ENCODE data around the gene OXSR1. TPM values are rescaled to one million over a fixed set of nuclear protein-coding genes. Genes with fewer than 3 reads are reported as not detected.
A peak's percentile ranks its signal among the peaks of the same experiment; 100 is the strongest.

Gene OXSR1
- total RNA-seq, 4 donors from 2014 or later, result 17.3 to 49.7 (median 28.7) TPM

DNA sequence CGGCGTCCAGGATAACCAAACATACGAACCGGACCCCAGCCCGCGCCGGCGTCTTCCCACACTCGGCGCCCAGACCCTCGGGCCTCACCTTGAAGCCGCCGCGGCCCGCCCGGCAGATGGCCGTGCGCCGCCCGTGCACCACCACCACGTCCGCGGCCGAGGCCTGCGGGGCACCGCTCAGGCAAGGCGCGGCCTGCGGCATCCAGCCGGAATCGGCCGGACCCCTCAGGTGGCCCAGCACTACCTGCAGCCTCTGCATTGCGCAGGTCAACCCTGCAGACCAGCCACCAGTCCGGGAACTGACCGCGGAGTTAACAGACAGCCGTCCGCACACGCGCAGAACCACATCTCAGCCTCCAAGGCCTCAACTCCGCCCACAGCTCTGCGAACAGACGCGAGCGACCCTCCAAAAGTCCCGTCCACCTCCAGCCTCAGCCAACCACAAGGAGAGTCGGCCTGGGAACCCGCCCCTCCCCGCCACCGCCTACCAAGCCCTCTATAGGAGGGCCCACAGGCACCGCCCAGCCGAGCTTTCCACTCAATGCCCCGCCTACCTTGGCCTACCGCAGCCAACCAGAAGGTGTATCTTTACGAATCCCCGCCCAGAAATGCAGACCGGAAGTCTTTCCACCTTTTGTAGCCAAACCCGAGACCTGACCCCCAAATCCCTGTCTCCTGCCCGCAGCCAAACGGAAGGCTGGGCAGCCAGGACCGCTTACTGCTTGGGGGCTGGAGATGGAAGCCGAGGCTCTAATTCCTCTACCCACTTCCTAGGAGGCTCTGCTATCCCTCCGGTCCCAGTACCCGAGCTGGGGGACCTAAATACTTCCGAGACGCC is 28.3 kb upstream of the OXSR1 start, which contains the start of gene ACAA1:
Gene ACAA1 (minus strand): TSS at position 351 of the 838 bp plus-strand sequence. CDS start 92 bp downstream, at position 259.
- Histone ChIP-seq H3K4me3 (peak within 1 kb of the TSS; percentile 77 to 96 (median 89)), H3K36me3 (peaks cover 0 to 37% (median 0%) of the 10 kb centered on the region in 3 donors), H3K4me1 (peaks cover 0 to 67% (median 13%) of the 10 kb centered on the region in 4 donors), H3K9me3 (no peaks in the 10 kb centered on the region), H3K27ac (peak within 1 kb of the TSS; percentile 86 to 94 (median 88)), H3K27me3 (no peaks in the 10 kb centered on the region)
- TF ChIP-seq POLR2A (IDR thresholded peaks at IDR 0.05), result peak; percentile 85 to 92
- TF ChIP-seq, protein P1, sequence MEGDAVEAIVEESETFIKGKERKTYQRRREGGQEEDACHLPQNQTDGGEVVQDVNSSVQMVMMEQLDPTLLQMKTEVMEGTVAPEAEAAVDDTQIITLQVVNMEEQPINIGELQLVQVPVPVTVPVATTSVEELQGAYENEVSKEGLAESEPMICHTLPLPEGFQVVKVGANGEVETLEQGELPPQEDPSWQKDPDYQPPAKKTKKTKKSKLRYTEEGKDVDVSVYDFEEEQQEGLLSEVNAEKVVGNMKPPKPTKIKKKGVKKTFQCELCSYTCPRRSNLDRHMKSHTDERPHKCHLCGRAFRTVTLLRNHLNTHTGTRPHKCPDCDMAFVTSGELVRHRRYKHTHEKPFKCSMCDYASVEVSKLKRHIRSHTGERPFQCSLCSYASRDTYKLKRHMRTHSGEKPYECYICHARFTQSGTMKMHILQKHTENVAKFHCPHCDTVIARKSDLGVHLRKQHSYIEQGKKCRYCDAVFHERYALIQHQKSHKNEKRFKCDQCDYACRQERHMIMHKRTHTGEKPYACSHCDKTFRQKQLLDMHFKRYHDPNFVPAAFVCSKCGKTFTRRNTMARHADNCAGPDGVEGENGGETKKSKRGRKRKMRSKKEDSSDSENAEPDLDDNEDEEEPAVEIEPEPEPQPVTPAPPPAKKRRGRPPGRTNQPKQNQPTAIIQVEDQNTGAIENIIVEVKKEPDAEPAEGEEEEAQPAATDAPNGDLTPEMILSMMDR (IDR thresholded peaks at IDR 0.05), result peak in 3 of 6 experiments; percentile 4 to 17 (median 14)
- peak; percentile 99 to 100 (median 100) for DNase-seq

DNA sequence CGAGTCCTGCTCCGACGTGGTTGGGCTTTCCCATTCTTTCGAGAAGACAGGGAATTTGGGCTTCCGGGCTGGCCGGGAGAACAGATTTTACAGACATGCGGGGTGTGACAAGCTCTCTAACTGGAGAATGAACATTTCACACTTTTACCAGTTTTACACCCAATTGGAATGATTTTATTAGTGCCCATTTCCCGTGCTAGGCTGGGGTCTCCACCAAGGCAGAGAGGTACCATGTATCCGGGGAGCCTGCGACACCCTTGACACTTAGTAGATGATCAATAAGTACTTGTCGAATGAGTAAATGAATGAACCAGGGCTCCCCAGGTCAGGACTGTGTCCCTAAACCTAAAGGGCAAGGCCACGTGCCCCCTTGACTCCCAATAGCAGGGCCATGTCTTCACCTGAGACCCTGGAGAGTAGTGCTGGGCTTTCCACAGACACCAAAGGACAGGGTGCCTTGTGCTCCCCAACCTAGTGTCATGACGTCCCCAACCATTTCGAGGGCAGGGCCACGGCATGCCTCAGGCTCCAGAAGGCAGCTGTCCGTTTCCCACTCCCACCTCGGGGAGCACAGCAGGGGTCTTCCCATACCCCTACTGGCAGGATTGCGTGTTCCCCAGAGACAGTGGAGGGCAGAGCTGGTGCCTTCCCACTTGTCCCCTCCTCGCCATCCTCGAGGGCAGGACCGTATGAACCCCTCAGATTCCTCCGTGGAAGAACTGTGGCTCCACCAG is 27.6 kb upstream of the OXSR1 start:
- H3K4me3 ChIP-seq, result peak overlapping the region; percentile 77 to 96 (median 89)
- TF ChIP-seq, protein P1 (IDR thresholded peaks at IDR 0.05), result peak in 3 of 6 experiments; percentile 11 to 22 (median 16)
- TF ChIP-seq POLR2A (IDR thresholded peaks at IDR 0.05), result no peak
- H3K27me3 ChIP-seq, result no peaks in the 10 kb centered on the region
- peak overlapping the region; percentile 86 to 94 (median 88) for H3K27ac ChIP-seq
- H3K4me1 ChIP-seq, result peaks cover 0 to 59% (median 13%) of the 10 kb centered on the region in 4 donors
- no peaks in the 10 kb centered on the region for H3K9me3 ChIP-seq
- peaks cover 0 to 31% (median 0%) of the 10 kb centered on the region in 3 donors for H3K36me3 ChIP-seq
- peak in 2 of 3 donors; percentile 49 to 60 for DNase-seq

DNA sequence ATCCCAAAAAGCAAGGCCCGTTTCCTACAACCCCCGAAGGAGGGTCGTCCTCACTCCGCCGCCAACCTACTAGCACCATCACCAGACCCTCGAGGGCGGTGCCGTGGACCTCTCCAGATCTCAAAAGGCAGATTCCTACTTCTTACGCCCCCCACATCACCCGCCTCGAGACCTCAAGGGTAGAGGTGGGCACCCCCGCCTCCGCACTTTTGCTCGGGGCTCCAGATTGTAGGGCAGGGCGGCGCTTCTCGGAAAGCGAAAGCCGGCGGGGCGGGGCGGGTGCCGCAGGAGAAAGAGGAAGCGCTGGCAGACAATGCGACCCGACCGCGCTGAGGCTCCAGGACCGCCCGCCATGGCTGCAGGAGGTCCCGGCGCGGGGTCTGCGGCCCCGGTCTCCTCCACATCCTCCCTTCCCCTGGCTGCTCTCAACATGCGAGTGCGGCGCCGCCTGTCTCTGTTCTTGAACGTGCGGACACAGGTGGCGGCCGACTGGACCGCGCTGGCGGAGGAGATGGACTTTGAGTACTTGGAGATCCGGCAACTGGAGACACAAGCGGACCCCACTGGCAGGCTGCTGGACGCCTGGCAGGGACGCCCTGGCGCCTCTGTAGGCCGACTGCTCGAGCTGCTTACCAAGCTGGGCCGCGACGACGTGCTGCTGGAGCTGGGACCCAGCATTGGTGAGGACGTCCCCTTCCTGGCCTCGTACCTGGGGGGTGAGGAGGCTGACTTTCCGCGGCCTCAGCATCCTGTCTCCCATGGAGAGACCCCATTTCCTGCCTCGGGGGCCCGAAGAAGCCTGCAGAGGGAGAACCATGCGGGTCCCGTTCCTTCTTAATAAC is 26.8 kb upstream of the OXSR1 start, which contains the start of gene MYD88:
Gene MYD88 (plus strand): TSS at position 313 of the 842 bp plus-strand sequence. CDS start 40 bp downstream, at position 353.
- H3K27me3 ChIP-seq, result no peaks in the 10 kb centered on the region
- H3K36me3 ChIP-seq, result peaks cover 0 to 25% (median 0%) of the 10 kb centered on the region in 3 donors
- peak within 1 kb of the TSS; percentile 86 to 94 (median 88) for H3K27ac ChIP-seq
- H3K9me3 ChIP-seq, result no peaks in the 10 kb centered on the region
- peak within 1 kb of the TSS; percentile 77 to 96 (median 89) for H3K4me3 ChIP-seq
- TF ChIP-seq, protein P1 (IDR thresholded peaks at IDR 0.05), result peak in 1 of 6 experiments; percentile 10
- TF ChIP-seq POLR2A (IDR thresholded peaks at IDR 0.05), result peak; percentile 79 to 87
- H3K4me1 ChIP-seq, result peaks cover 0 to 51% (median 13%) of the 10 kb centered on the region in 4 donors
- DNase-seq, result peak; percentile 90 to 95 (median 92)

DNA sequence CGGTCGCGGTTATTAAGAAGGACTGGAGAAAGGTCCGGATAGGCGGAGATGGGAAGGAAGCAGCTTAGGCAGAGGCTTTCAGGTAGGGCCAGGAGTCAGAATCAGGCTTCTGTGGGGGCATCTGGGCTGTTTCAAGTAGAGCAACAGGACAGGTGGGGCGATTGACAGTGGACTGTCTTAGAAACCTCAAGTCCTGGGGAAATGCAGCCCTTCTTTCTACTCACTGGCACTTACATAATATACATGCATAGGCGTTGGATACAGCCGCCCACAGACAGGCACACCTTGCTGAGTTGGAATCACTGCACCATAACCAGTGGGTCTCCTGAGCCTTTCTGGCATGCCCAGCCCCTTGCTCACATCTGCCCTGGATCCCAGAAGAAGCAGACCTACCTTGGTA is 26.1 kb upstream of the OXSR1 start:
- Histone ChIP-seq H3K4me3 (peak overlapping the region; percentile 77 to 96 (median 89)), H3K27me3 (no peaks in the 10 kb centered on the region), H3K4me1 (peaks cover 0 to 45% (median 13%) of the 10 kb centered on the region in 4 donors), H3K27ac (peak overlapping the region; percentile 86 to 94 (median 88)), H3K9me3 (no peaks in the 10 kb centered on the region), H3K36me3 (peaks cover 0 to 19% (median 0%) of the 10 kb centered on the region in 3 donors)
- DNase-seq, result peak in 2 of 3 donors; percentile 15 to 48
- TF ChIP-seq, protein P1 (IDR thresholded peaks at IDR 0.05), result no peak
- TF ChIP-seq POLR2A (IDR thresholded peaks at IDR 0.05), result no peak

Measured in Peyer's patch (tissue), 4 donors.